ENCODE results near the gene MTREX. TPM values are rescaled to one million over a fixed set of nuclear protein-coding genes. Genes with fewer than 3 reads are reported as not detected.

Gene MTREX
- total and polyA plus RNA-seq, 4 donors = 10.0 to 43.8 (median 23.7) TPM

GRCh38 chr5:55347786-55348185 is 40.0 kb downstream of the MTREX start:
- Histone ChIP-seq H3K9me3 (ENCODE audit: control insufficient read depth in 4 of 4, low read length in 3 of 4) (no peaks in the 10 kb centered on the region), H3K36me3 (ENCODE audit: control insufficient read depth in 4 of 4, insufficient read depth in 3 of 4, low read depth in 1 of 4, low read length in 3 of 4) (peaks cover 3 to 29% (median 16%) of the 10 kb centered on the region in 4 donors), H3K27me3 (ENCODE audit: control insufficient read depth in 4 of 4, insufficient read depth in 4 of 4, low read length in 3 of 4) (no peaks in the 10 kb centered on the region), H3K4me3 (ENCODE audit: low read depth in 1 of 3, low read length in 3 of 3) (no peak overlapping the region), H3K9ac (ENCODE audit: low read depth in 1 of 2, low read length in 2 of 2) (no peak overlapping the region), H3K27ac (ENCODE audit: low read depth in 1 of 2, low read length in 2 of 2) (no peak overlapping the region), H3K4me1 (ENCODE audit: control insufficient read depth in 4 of 4, insufficient read depth in 4 of 4, low read length in 3 of 4) (peaks cover 2 to 24% (median 19%) of the 10 kb centered on the region in 4 donors)
- no peak for DNase-seq (ENCODE audit: low spot score)
- TF ChIP-seq, protein P1, sequence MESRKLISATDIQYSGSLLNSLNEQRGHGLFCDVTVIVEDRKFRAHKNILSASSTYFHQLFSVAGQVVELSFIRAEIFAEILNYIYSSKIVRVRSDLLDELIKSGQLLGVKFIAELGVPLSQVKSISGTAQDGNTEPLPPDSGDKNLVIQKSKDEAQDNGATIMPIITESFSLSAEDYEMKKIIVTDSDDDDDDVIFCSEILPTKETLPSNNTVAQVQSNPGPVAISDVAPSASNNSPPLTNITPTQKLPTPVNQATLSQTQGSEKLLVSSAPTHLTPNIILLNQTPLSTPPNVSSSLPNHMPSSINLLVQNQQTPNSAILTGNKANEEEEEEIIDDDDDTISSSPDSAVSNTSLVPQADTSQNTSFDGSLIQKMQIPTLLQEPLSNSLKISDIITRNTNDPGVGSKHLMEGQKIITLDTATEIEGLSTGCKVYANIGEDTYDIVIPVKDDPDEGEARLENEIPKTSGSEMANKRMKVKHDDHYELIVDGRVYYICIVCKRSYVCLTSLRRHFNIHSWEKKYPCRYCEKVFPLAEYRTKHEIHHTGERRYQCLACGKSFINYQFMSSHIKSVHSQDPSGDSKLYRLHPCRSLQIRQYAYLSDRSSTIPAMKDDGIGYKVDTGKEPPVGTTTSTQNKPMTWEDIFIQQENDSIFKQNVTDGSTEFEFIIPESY (IDR thresholded peaks at IDR 0.05) = no peak
- TF ChIP-seq HNF4A (conservative IDR thresholded peaks at IDR 0.05) = no peak
- no peak for TF ChIP-seq CTCF (IDR thresholded peaks at IDR 0.05; ENCODE audit: low read depth, low read length, missing input control)
- no peak for TF ChIP-seq EGR1 (IDR thresholded peaks at IDR 0.05; ENCODE audit: low read depth in 2 of 2)
- no peak for TF ChIP-seq TAF1 (conservative IDR thresholded peaks at IDR 0.05)
- TF ChIP-seq RXRA (IDR thresholded peaks at IDR 0.05) = no peak
- no peak for TF ChIP-seq FOXA2 (IDR thresholded peaks at IDR 0.05)
- TF ChIP-seq YY1 (IDR thresholded peaks at IDR 0.05) = no peak
- TF ChIP-seq RAD21 (IDR thresholded peaks at IDR 0.05) = no peak
- TF ChIP-seq GABPA (IDR thresholded peaks at IDR 0.05 in 1 of 2, conservative IDR thresholded peaks at IDR 0.05 in 1 of 2) = no peak
- no peak for TF ChIP-seq ATF3 (IDR thresholded peaks at IDR 0.05)
- TF ChIP-seq JUND (IDR thresholded peaks at IDR 0.05) = no peak
- TF ChIP-seq, protein P2, sequence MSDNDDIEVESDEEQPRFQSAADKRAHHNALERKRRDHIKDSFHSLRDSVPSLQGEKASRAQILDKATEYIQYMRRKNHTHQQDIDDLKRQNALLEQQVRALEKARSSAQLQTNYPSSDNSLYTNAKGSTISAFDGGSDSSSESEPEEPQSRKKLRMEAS (IDR thresholded peaks at IDR 0.05) = no peak
- no peak for TF ChIP-seq SP1 (IDR thresholded peaks at IDR 0.05)
- TF ChIP-seq REST (IDR thresholded peaks at IDR 0.05) = no peak
- 95% methylated on average over 3 of the region's 3 CpGs for WGBS

- Histone ChIP-seq H3K9me3 (ENCODE audit: control insufficient read depth in 4 of 4, low read length in 3 of 4) (no peaks in the 10 kb centered on the region), H3K27me3 (ENCODE audit: control insufficient read depth in 4 of 4, insufficient read depth in 4 of 4, low read length in 3 of 4) (no peaks in the 10 kb centered on the region), H3K4me1 (ENCODE audit: control insufficient read depth in 4 of 4, insufficient read depth in 4 of 4, low read length in 3 of 4) (peaks cover 0 to 5% (median 3%) of the 10 kb centered on the region in 4 donors), H3K27ac (ENCODE audit: low read depth in 1 of 2, low read length in 2 of 2) (no peak overlapping the region), H3K4me3 (ENCODE audit: low read depth in 1 of 3, low read length in 3 of 3) (no peak overlapping the region), H3K36me3 (ENCODE audit: control insufficient read depth in 4 of 4, insufficient read depth in 3 of 4, low read depth in 1 of 4, low read length in 3 of 4) (peaks cover 5 to 39% (median 30%) of the 10 kb centered on the region in 4 donors), H3K9ac (ENCODE audit: low read depth in 1 of 2, low read length in 2 of 2) (no peak overlapping the region)
- DNase-seq (ENCODE audit: low spot score) = no peak
- TF ChIP-seq RAD21 (IDR thresholded peaks at IDR 0.05) = no peak
- no peak for TF ChIP-seq REST (IDR thresholded peaks at IDR 0.05)
- TF ChIP-seq, protein P2 (IDR thresholded peaks at IDR 0.05) = no peak
- TF ChIP-seq TAF1 (conservative IDR thresholded peaks at IDR 0.05) = no peak
- TF ChIP-seq NR2F2 (IDR thresholded peaks at IDR 0.05) = no peak
- TF ChIP-seq ATF3 (IDR thresholded peaks at IDR 0.05) = no peak
- no peak for TF ChIP-seq EGR1 (IDR thresholded peaks at IDR 0.05; ENCODE audit: low read depth in 2 of 2)
- TF ChIP-seq RXRA (IDR thresholded peaks at IDR 0.05) = no peak
- no peak for TF ChIP-seq YY1 (IDR thresholded peaks at IDR 0.05)
- WGBS = 95% methylated on average over 1 of the region's 1 CpG
Measured at GRCh38 chr5:55350754-55351153, 43.0 kb downstream of the MTREX start.

All from liver (tissue), 9 donors.